Thoracic aorta (tissue), 2 donors: ENCODE measurements around the gene FBN3. TPM values are rescaled to one million over a fixed set of nuclear protein-coding genes. Genes with fewer than 3 reads are reported as not detected.

Source experiments
- ATAC-seq: fragments of 150-250 bp; one replicate; pipeline ENCODE4 v1.8.0; 2017; ENCODE audit warnings: low read depth; ENCODE audit not compliant: insufficient number of reproducible peaks, low FRiP score
- DNase-seq: peaks from one replicate; pipeline ENCODE4 v3.0.0-alpha.2; 2020; ENCODE audit warnings: low spot score
- H3K27ac ChIP-seq, 2 donors: fragments of 200-600 bp; sonication (generic); 1 replicate in 1 of 2; 2 replicates in 1 of 2; pipeline ENCODE4 v1.5.1; 2016; ENCODE audit warnings: mild to moderate bottlenecking in 2 of 2, moderate library complexity in 2 of 2
- H3K27me3 ChIP-seq: fragments of 200-600 bp; sonication (generic); replicated peaks from 2 replicates; pipeline ENCODE4 v1.6.0; 2016; ENCODE audit warnings: mild to moderate bottlenecking; ENCODE audit not compliant: insufficient read depth
- H3K36me3 ChIP-seq: fragments of 200-600 bp; sonication (generic); one replicate; pipeline ENCODE4 v1.5.1; 2016
- H3K4me1 ChIP-seq, 2 donors: fragments of 200-600 bp; sonication (generic); 1 replicate in 1 of 2; 2 replicates in 1 of 2; pipeline versions ENCODE4 v1.5.1 to v1.6.0; 2016; ENCODE audit warnings: low read depth in 2 of 2, mild to moderate bottlenecking in 1 of 2; ENCODE audit not compliant: control insufficient read depth in 1 of 2
- H3K4me3 ChIP-seq: fragments of 200-600 bp; sonication (generic); 2 replicates; pipeline ENCODE4 v1.5.1; 2016; ENCODE audit warnings: mild to moderate bottlenecking
- H3K9me3 ChIP-seq: fragments of 200-600 bp; sonication (generic); 2 replicates; pipeline ENCODE4 v1.5.1; 2016
- total RNA-seq, 2 donors: library from RNA; depleted of rRNA; stranded (reverse); fragments of >200 nt; gene quantifications; one replicate each; pipeline versions ENCODE4 v1.1.0 to v1.2.3, GENCODE V29; 2016
- TF ChIP-seq, protein P1 (sequence below): fragments of 200-600 bp; sonication (generic); IDR thresholded peaks from one replicate; pipeline ENCODE4 v1.5.1; 2019; ENCODE audit warnings: antibody characterized with exemption

The FBN3 gene
- total RNA-seq, 2 donors from 2014 or later = not detected

- Histone ChIP-seq H3K27me3 (no peaks in the 10 kb centered on the region), H3K9me3 (no peaks in the 10 kb centered on the region), H3K4me3 (no peak overlapping the region), H3K4me1 (no peaks in the 10 kb centered on the region), H3K36me3 (no peaks in the 10 kb centered on the region), H3K27ac (no peak overlapping the region)
- no peak for DNase-seq
- TF ChIP-seq, protein P1, sequence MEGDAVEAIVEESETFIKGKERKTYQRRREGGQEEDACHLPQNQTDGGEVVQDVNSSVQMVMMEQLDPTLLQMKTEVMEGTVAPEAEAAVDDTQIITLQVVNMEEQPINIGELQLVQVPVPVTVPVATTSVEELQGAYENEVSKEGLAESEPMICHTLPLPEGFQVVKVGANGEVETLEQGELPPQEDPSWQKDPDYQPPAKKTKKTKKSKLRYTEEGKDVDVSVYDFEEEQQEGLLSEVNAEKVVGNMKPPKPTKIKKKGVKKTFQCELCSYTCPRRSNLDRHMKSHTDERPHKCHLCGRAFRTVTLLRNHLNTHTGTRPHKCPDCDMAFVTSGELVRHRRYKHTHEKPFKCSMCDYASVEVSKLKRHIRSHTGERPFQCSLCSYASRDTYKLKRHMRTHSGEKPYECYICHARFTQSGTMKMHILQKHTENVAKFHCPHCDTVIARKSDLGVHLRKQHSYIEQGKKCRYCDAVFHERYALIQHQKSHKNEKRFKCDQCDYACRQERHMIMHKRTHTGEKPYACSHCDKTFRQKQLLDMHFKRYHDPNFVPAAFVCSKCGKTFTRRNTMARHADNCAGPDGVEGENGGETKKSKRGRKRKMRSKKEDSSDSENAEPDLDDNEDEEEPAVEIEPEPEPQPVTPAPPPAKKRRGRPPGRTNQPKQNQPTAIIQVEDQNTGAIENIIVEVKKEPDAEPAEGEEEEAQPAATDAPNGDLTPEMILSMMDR = no peak
- no peak for ATAC-seq
These were observed 38.5 kb downstream of the FBN3 start for GRCh38 chr19:8110931-8111330.

- H3K36me3 ChIP-seq = no peaks in the 10 kb centered on the region
- ATAC-seq = no peak
- no peak for DNase-seq
- H3K4me3 ChIP-seq = no peak overlapping the region
- H3K27me3 ChIP-seq = no peaks in the 10 kb centered on the region
- TF ChIP-seq, protein P1 = no peak
- H3K9me3 ChIP-seq = no peaks in the 10 kb centered on the region
- H3K27ac ChIP-seq = no peak overlapping the region
- no peaks in the 10 kb centered on the region for H3K4me1 ChIP-seq
These were observed 39.3 kb downstream of the FBN3 start for GRCh38 chr19:8109890-8110662.

DNA sequence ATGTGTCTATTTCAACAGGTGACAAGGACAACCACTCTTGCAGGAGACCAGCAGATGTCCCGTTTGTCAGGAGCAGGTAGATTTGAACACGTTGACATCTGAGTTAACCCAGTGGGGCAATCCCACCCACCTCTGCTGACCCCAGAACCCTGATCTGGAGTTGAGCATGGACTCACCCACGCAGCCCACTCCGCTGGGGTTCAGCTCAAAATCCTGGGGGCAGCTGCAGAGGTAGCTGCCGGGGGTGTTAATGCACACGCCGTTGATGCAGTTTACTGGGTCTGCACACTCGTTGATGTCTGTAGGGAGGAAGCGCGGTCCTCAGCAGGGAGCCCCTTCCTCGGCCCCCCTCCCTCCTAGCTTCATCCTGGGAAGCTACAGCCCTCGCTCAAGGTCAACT is 39.9 kb downstream of the FBN3 start:
- no peak overlapping the region for H3K27ac ChIP-seq
- no peaks in the 10 kb centered on the region for H3K36me3 ChIP-seq
- no peak overlapping the region for H3K4me3 ChIP-seq
- no peak for ATAC-seq
- no peaks in the 10 kb centered on the region for H3K4me1 ChIP-seq
- no peak for DNase-seq
- TF ChIP-seq, protein P1 = no peak
- no peaks in the 10 kb centered on the region for H3K9me3 ChIP-seq
- no peaks in the 10 kb centered on the region for H3K27me3 ChIP-seq

DNA sequence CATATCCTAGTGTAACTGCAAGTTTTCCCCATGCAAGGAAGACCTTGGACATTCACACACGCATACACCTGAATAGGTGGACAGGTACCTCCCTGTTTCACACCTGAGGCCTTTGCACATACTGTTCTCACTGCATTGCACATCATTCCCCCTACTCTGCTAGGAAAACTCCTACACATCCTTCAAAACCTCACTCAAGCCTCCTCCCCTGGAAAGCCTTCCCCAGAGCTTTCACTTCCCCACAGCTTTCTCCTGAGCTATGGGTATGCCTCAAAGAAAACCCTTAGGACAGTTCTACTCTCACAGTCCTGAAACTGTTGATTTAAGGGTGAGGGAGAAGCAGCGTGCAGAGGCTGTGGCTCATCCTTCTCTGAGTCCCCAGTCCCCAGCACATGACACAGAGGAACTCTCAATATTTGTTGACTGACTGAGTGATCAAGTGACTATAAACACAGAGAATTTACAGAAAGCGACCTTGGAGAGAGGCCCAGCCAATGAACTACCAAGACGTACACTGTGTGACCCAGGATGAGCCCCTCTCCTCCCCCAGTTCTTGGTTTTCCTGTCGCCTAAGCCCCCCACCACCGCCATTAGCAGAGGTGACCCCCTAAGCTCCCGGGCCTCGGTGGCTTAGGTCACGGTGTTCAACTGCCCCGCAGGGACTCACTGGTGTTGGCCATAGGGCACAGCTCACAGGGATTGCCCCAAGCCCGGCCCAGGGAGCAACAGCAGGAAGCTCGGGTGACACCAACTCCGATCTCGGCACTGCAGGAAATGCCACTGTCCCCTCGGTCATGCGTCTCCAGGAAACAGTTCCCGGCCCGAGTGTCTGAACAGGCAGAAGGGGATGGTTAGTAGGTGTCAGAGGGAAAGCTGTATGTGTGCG is 40.6 kb downstream of the FBN3 start:
- Histone ChIP-seq H3K27me3 (no peaks in the 10 kb centered on the region), H3K4me1 (no peaks in the 10 kb centered on the region), H3K27ac (no peak overlapping the region), H3K4me3 (no peak overlapping the region), H3K9me3 (no peaks in the 10 kb centered on the region), H3K36me3 (no peaks in the 10 kb centered on the region)
- TF ChIP-seq, protein P1 = no peak
- no peak for ATAC-seq
- DNase-seq = no peak

GRCh38 chr19:8107301-8107903 is 42.0 kb downstream of the FBN3 start:
- H3K9me3 ChIP-seq = no peaks in the 10 kb centered on the region
- H3K27ac ChIP-seq = no peak overlapping the region
- no peak overlapping the region for H3K4me3 ChIP-seq
- no peaks in the 10 kb centered on the region for H3K36me3 ChIP-seq
- DNase-seq = no peak
- no peak for ATAC-seq
- TF ChIP-seq, protein P1 = no peak
- H3K27me3 ChIP-seq = no peaks in the 10 kb centered on the region
- no peaks in the 10 kb centered on the region for H3K4me1 ChIP-seq
